GM18498 (cell line): ENCODE data around the gene KATNAL2.

Experiments
- ATAC-seq: cut with Tn5 transposase; IDR thresholded peaks from one replicate; pipeline ENCODE4 v1.9.1; 2021; ENCODE audit warnings: mild to moderate bottlenecking, moderate library complexity; ENCODE audit not compliant: unreplicated experiment

Gene KATNAL2

GRCh38 chr18:47110492-47111274 lies 193.3 kb downstream of the KATNAL2 start:
- ATAC-seq = no peak

GRCh38 chr18:47113796-47114540 lies 196.6 kb downstream of the KATNAL2 start:
- no peak for ATAC-seq

GRCh38 chr18:47115205-47115604 lies 197.8 kb downstream of the KATNAL2 start:
- no peak for ATAC-seq

GRCh38 chr18:47118981-47119380 lies 201.6 kb downstream of the KATNAL2 start:
- ATAC-seq = no peak

GRCh38 chr18:47120428-47120827 lies 203.0 kb downstream of the KATNAL2 start:
- ATAC-seq = peak; percentile 93

- no peak for ATAC-seq
Measured at GRCh38 chr18:47121146-47121545, 203.7 kb downstream of the KATNAL2 start.

- no peak for ATAC-seq
Measured at GRCh38 chr18:47141289-47141688, 223.9 kb downstream of the KATNAL2 start.

GRCh38 chr18:47143153-47143552 lies 225.8 kb downstream of the KATNAL2 start:
- no peak for ATAC-seq

- no peak for ATAC-seq
Measured at GRCh38 chr18:47143899-47144485, 226.6 kb downstream of the KATNAL2 start.

GRCh38 chr18:47146206-47146605 lies 228.8 kb downstream of the KATNAL2 start:
- no peak for ATAC-seq

- peak; percentile 1 for ATAC-seq
Measured at GRCh38 chr18:47149457-47150028, 232.1 kb downstream of the KATNAL2 start.

GRCh38 chr18:47150029-47150823 lies 232.8 kb downstream of the KATNAL2 start, which contains the start of gene HDHD2:
HDHD2 (minus strand) TSS chr18:47150500; CDS start chr18:47136439, 14,061 bp downstream.
- ATAC-seq = peak; percentile 92

GRCh38 chr18:47150824-47151366 lies 233.5 kb downstream of the KATNAL2 start:
- peak; percentile 4 for ATAC-seq

GRCh38 chr18:47151439-47151838 lies 234.0 kb downstream of the KATNAL2 start:
- no peak for ATAC-seq
